Right lobe of liver (tissue), 4 donors: Measurements from ENCODE around the gene LEKR1.

ENCODE experiments used
- CTCF ChIP-seq, 4 donors: fragments of 200-600 bp in 3 of 4; fragments of 450-650 bp in 1 of 4; IDR thresholded peaks; one replicate each; pipeline versions ENCODE4 v1.5.1 to v1.8.0; 2016 to 2022; ENCODE audit warnings: antibody characterized with exemption in 4 of 4, mild to moderate bottlenecking in 2 of 4
- POLR2A ChIP-seq: fragments of 450-650 bp; IDR thresholded peaks from one replicate; pipeline ENCODE4 v1.6.1; 2017; ENCODE audit warnings: antibody characterized with exemption, mild to moderate bottlenecking
- donor health status: DM: no; HTN: no; CAD: no.
- donor health status: DM: no; HTN: no; CAD: no.
- donor health status: DM: no; HTN: yes; CAD: no.

- no peak for TF ChIP-seq CTCF (IDR thresholded peaks at IDR 0.05)
- no peak for TF ChIP-seq POLR2A
These were observed 237.3 kb downstream of the LEKR1 start for GRCh38 chr3:157063469-157063868.
